Measurements from ENCODE around the gene MEPE.
A peak's percentile ranks its signal among the peaks of the same experiment; 100 is the strongest.

The MEPE gene

GRCh38 chr4:87864321-87864720, 31.6 kb downstream of the MEPE start:
- Histone ChIP-seq H3K27ac (replicated peaks; ENCODE audit: low read length) (no peak overlapping the region), H2BK5ac (ENCODE audit: low read length) (no peak overlapping the region), H4K91ac (ENCODE audit: low read depth, low read length, poor library complexity) (no peak overlapping the region), H3K4me3 (ENCODE audit: low read length in 2 of 2) (no peak overlapping the region), H2BK120ac (ENCODE audit: low read depth, low read length) (no peak overlapping the region), H3K23ac (ENCODE audit: low read depth, low read length, poor library complexity) (no peak overlapping the region), H2BK12ac (ENCODE audit: low read length) (no peak overlapping the region), H3K4me1 (ENCODE audit: control insufficient read depth in 2 of 2, insufficient read depth in 1 of 2, low read depth in 1 of 2, low read length in 2 of 2) (peaks cover 2 to 11% of the 10 kb centered on the region in 2 donors), H2AFZ (ENCODE audit: low read length) (no peak overlapping the region), H3K14ac (ENCODE audit: low read length) (no peak overlapping the region), H3K79me1 (ENCODE audit: low read depth, low read length) (no peaks in the 10 kb centered on the region), H2BK15ac (ENCODE audit: low read length) (no peak overlapping the region), H3K9me3 (replicated peaks in 1 of 2; ENCODE audit: control insufficient read depth in 2 of 2, insufficient read depth in 1 of 2, low read depth in 1 of 2, low read length in 2 of 2) (peaks cover 0 to 6% of the 10 kb centered on the region in 2 donors), H4K8ac (ENCODE audit: low read depth, low read length) (no peak overlapping the region), H3K4me2 (ENCODE audit: insufficient read depth, low read length, poor library complexity, severe bottlenecking) (peak overlapping the region; percentile 24), H3K4ac (ENCODE audit: low read length) (no peak overlapping the region), H3K18ac (ENCODE audit: low read length) (no peak overlapping the region), H3K9ac (ENCODE audit: low read depth, low read length, poor library complexity) (no peak overlapping the region), H3K36me3 (replicated peaks in 1 of 2; ENCODE audit: control insufficient read depth in 2 of 2, insufficient read depth in 2 of 2, low read length in 2 of 2) (no peaks in the 10 kb centered on the region), H2AK5ac (ENCODE audit: low read depth, low read length) (no peak overlapping the region), H3K27me3 (ENCODE audit: control insufficient read depth in 3 of 3, insufficient read depth in 3 of 3, low read depth in 1 of 3, low read length in 3 of 3) (no peaks in the 10 kb centered on the region)
- WGBS, 2 donors (ENCODE audit: extremely low coverage in 2 of 2, insufficient read length in 2 of 2, insufficient replicate concordance in 1 of 2): no CpG with 5 or more reads among the region's 2 CpGs
- no peak for DNase-seq (ENCODE audit: low spot score)

GRCh38 chr4:87865288-87865687, 32.5 kb downstream of the MEPE start:
- Histone ChIP-seq H2BK5ac (ENCODE audit: low read length) (no peak overlapping the region), H3K27me3 (ENCODE audit: control insufficient read depth in 3 of 3, insufficient read depth in 3 of 3, low read depth in 1 of 3, low read length in 3 of 3) (no peaks in the 10 kb centered on the region), H3K4ac (ENCODE audit: low read length) (no peak overlapping the region), H3K9ac (ENCODE audit: low read depth, low read length, poor library complexity) (no peak overlapping the region), H3K36me3 (replicated peaks in 1 of 2; ENCODE audit: control insufficient read depth in 2 of 2, insufficient read depth in 2 of 2, low read length in 2 of 2) (no peaks in the 10 kb centered on the region), H3K14ac (ENCODE audit: low read length) (no peak overlapping the region), H3K4me2 (ENCODE audit: insufficient read depth, low read length, poor library complexity, severe bottlenecking) (no peak overlapping the region), H2BK120ac (ENCODE audit: low read depth, low read length) (no peak overlapping the region), H2BK15ac (ENCODE audit: low read length) (no peak overlapping the region), H3K18ac (ENCODE audit: low read length) (no peak overlapping the region), H3K79me1 (ENCODE audit: low read depth, low read length) (no peaks in the 10 kb centered on the region), H2BK12ac (ENCODE audit: low read length) (no peak overlapping the region), H4K91ac (ENCODE audit: low read depth, low read length, poor library complexity) (no peak overlapping the region), H3K4me3 (ENCODE audit: low read length in 2 of 2) (no peak overlapping the region), H2AK5ac (ENCODE audit: low read depth, low read length) (no peak overlapping the region), H3K27ac (replicated peaks; ENCODE audit: low read length) (no peak overlapping the region), H2AFZ (ENCODE audit: low read length) (no peak overlapping the region), H3K9me3 (replicated peaks in 1 of 2; ENCODE audit: control insufficient read depth in 2 of 2, insufficient read depth in 1 of 2, low read depth in 1 of 2, low read length in 2 of 2) (peaks cover 0 to 9% of the 10 kb centered on the region in 2 donors), H3K23ac (ENCODE audit: low read depth, low read length, poor library complexity) (no peak overlapping the region), H4K8ac (ENCODE audit: low read depth, low read length) (no peak overlapping the region), H3K4me1 (ENCODE audit: control insufficient read depth in 2 of 2, insufficient read depth in 1 of 2, low read depth in 1 of 2, low read length in 2 of 2) (peaks cover 2 to 11% of the 10 kb centered on the region in 2 donors)
- WGBS, 2 donors (ENCODE audit: extremely low coverage in 2 of 2, insufficient read length in 2 of 2, insufficient replicate concordance in 1 of 2): no CpG with 5 or more reads among the region's 3 CpGs
- DNase-seq (ENCODE audit: low spot score): no peak

GRCh38 chr4:87865960-87866598, 33.3 kb downstream of the MEPE start:
- Histone ChIP-seq H3K4me2 (ENCODE audit: insufficient read depth, low read length, poor library complexity, severe bottlenecking) (no peak overlapping the region), H3K9me3 (replicated peaks in 1 of 2; ENCODE audit: control insufficient read depth in 2 of 2, insufficient read depth in 1 of 2, low read depth in 1 of 2, low read length in 2 of 2) (peaks cover 0 to 9% of the 10 kb centered on the region in 2 donors), H3K27me3 (ENCODE audit: control insufficient read depth in 3 of 3, insufficient read depth in 3 of 3, low read depth in 1 of 3, low read length in 3 of 3) (no peaks in the 10 kb centered on the region), H3K9ac (ENCODE audit: low read depth, low read length, poor library complexity) (no peak overlapping the region), H4K8ac (ENCODE audit: low read depth, low read length) (no peak overlapping the region), H3K14ac (ENCODE audit: low read length) (no peak overlapping the region), H3K4me3 (ENCODE audit: low read length in 2 of 2) (no peak overlapping the region), H3K79me1 (ENCODE audit: low read depth, low read length) (no peaks in the 10 kb centered on the region), H3K36me3 (replicated peaks in 1 of 2; ENCODE audit: control insufficient read depth in 2 of 2, insufficient read depth in 2 of 2, low read length in 2 of 2) (no peaks in the 10 kb centered on the region), H2AFZ (ENCODE audit: low read length) (peak overlapping the region; percentile 51), H3K27ac (replicated peaks; ENCODE audit: low read length) (no peak overlapping the region), H3K4ac (ENCODE audit: low read length) (no peak overlapping the region), H3K23ac (ENCODE audit: low read depth, low read length, poor library complexity) (no peak overlapping the region), H2BK15ac (ENCODE audit: low read length) (no peak overlapping the region), H2BK120ac (ENCODE audit: low read depth, low read length) (no peak overlapping the region), H2AK5ac (ENCODE audit: low read depth, low read length) (no peak overlapping the region), H2BK5ac (ENCODE audit: low read length) (no peak overlapping the region), H2BK12ac (ENCODE audit: low read length) (no peak overlapping the region), H3K18ac (ENCODE audit: low read length) (no peak overlapping the region), H3K4me1 (ENCODE audit: control insufficient read depth in 2 of 2, insufficient read depth in 1 of 2, low read depth in 1 of 2, low read length in 2 of 2) (peaks cover 2 to 11% of the 10 kb centered on the region in 2 donors), H4K91ac (ENCODE audit: low read depth, low read length, poor library complexity) (no peak overlapping the region)
- no CpG with 5 or more reads among the region's 1 CpG for WGBS, 2 donors (ENCODE audit: extremely low coverage in 2 of 2, insufficient read length in 2 of 2, insufficient replicate concordance in 1 of 2)
- no peak for DNase-seq (ENCODE audit: low spot score)

GRCh38 chr4:87868522-87868921, 35.8 kb downstream of the MEPE start:
- Histone ChIP-seq H2BK15ac (ENCODE audit: low read length) (no peak overlapping the region), H2AFZ (ENCODE audit: low read length) (no peak overlapping the region), H3K79me1 (ENCODE audit: low read depth, low read length) (no peaks in the 10 kb centered on the region), H3K14ac (ENCODE audit: low read length) (no peak overlapping the region), H3K9me3 (replicated peaks in 1 of 2; ENCODE audit: control insufficient read depth in 2 of 2, insufficient read depth in 1 of 2, low read depth in 1 of 2, low read length in 2 of 2) (peaks cover 0 to 9% of the 10 kb centered on the region in 2 donors), H2BK120ac (ENCODE audit: low read depth, low read length) (no peak overlapping the region), H3K4me1 (ENCODE audit: control insufficient read depth in 2 of 2, insufficient read depth in 1 of 2, low read depth in 1 of 2, low read length in 2 of 2) (peaks cover 2 to 11% of the 10 kb centered on the region in 2 donors), H3K4ac (ENCODE audit: low read length) (no peak overlapping the region), H3K27me3 (ENCODE audit: control insufficient read depth in 3 of 3, insufficient read depth in 3 of 3, low read depth in 1 of 3, low read length in 3 of 3) (no peaks in the 10 kb centered on the region), H3K9ac (ENCODE audit: low read depth, low read length, poor library complexity) (no peak overlapping the region), H3K36me3 (replicated peaks in 1 of 2; ENCODE audit: control insufficient read depth in 2 of 2, insufficient read depth in 2 of 2, low read length in 2 of 2) (no peaks in the 10 kb centered on the region), H3K4me3 (ENCODE audit: low read length in 2 of 2) (no peak overlapping the region), H2AK5ac (ENCODE audit: low read depth, low read length) (no peak overlapping the region), H3K23ac (ENCODE audit: low read depth, low read length, poor library complexity) (no peak overlapping the region), H4K91ac (ENCODE audit: low read depth, low read length, poor library complexity) (no peak overlapping the region), H4K8ac (ENCODE audit: low read depth, low read length) (no peak overlapping the region), H2BK12ac (ENCODE audit: low read length) (no peak overlapping the region), H2BK5ac (ENCODE audit: low read length) (no peak overlapping the region), H3K27ac (replicated peaks; ENCODE audit: low read length) (no peak overlapping the region), H3K4me2 (ENCODE audit: insufficient read depth, low read length, poor library complexity, severe bottlenecking) (no peak overlapping the region), H3K18ac (ENCODE audit: low read length) (no peak overlapping the region)
- no CpG with 5 or more reads among the region's 1 CpG for WGBS, 2 donors (ENCODE audit: extremely low coverage in 2 of 2, insufficient read length in 2 of 2, insufficient replicate concordance in 1 of 2)
- DNase-seq (ENCODE audit: low spot score): no peak

Data from neuronal stem cell (in vitro differentiated cells).